ENCODE measurements around the gene UGT2A3. TPM values are rescaled to one million over a fixed set of nuclear protein-coding genes. Genes with fewer than 3 reads are reported as not detected.

UGT2A3 gene
- total RNA-seq, 2 experiments from 2014 or later, result not detected

GRCh38 chr4:68909385-68909784 lies 42.2 kb downstream of the UGT2A3 start:
- H3K4me2 ChIP-seq (ENCODE audit: low read length), result no peak overlapping the region
- no peaks in the 10 kb centered on the region for H3K36me3 ChIP-seq (ENCODE audit: insufficient read depth, low read length)
- intact Hi-C loops (cut with micrococcal nuclease; ENCODE audit: unreplicated experiment), result no loop called here
- no peaks in the 10 kb centered on the region for H3K9me3 ChIP-seq (ENCODE audit: low read length)
- no peak overlapping the region for H2AFZ ChIP-seq (ENCODE audit: low read length)
- H3K9me2 ChIP-seq (ENCODE audit: insufficient read depth, low read length), result no peaks in the 10 kb centered on the region
- no peaks in the 10 kb centered on the region for H3K4me1 ChIP-seq (ENCODE audit: insufficient read depth, low read length, poor library complexity, severe bottlenecking)
- ChIA-PET POLR2A (no interaction called here), CTCF (ENCODE audit: unreplicated experiment) (no interaction called here)
- BruUV-seq (replicated peaks), result no TSS peak
- TF ChIP-seq CTCF (conservative IDR thresholded peaks at IDR 0.05; ENCODE audit: low read length) (no peak), EZH2phosphoT487 (IDR thresholded peaks at IDR 0.05; ENCODE audit: borderline replicate concordance, low read depth, low read length) (no peak)
- no peak overlapping the region for H3K27ac ChIP-seq (ENCODE audit: low read depth, low read length, poor library complexity, severe bottlenecking)
- no peak for DNase-seq (ENCODE audit: low spot score)
- H3K79me2 ChIP-seq (ENCODE audit: insufficient read depth, low read depth, low read length), result no peaks in the 10 kb centered on the region
- no peaks in the 10 kb centered on the region for H4K20me1 ChIP-seq (ENCODE audit: insufficient read depth, low read length)
- H3K4me3 ChIP-seq (ENCODE audit: low read depth, low read length, poor library complexity, severe bottlenecking), result no peak overlapping the region

DNA sequence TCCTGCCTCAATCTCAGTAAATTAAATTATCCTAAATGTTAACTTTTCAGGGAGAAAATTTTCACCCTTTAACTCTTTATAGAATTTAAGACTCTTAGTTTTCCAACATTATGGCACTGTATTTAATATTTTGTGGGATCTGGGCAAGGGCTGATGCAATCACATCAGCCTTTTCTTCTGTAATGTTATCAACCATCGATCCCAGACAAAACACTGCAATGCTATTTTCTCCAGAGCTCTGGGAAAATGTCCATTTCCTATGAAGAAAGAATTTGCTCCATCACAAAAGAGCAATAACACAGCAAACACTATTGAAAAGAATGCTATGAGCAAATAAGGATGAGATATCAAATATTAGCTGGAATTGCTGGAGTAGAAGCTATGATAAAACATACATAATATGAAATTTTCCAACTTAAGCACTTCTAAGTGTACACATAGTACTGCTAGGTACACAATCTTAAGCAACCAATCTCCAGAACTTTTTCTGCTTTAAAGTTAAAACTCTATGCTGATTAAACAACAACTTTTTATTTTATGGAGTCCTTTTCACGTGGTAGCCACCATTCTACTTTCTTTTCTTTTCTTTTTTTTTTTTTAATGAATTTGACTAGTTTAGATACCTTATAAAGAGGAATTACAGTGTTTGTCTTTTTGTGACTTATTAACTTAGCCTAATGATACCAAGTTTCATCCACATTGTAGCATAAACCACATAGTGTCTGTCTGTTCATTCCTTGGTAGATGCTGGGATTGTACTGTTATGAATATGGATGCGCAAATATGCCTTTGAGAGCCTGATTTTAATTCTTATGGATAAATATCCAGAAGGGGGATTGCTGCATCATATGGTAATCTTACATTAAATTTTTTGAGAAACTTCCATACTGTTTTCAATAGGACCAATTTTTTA lies 43.6 kb downstream of the UGT2A3 start:
- no peaks in the 10 kb centered on the region for H4K20me1 ChIP-seq (ENCODE audit: insufficient read depth, low read length)
- no peak overlapping the region for H3K4me2 ChIP-seq (ENCODE audit: low read length)
- ChIA-PET CTCF (ENCODE audit: unreplicated experiment) (no interaction called here), POLR2A (no interaction called here)
- no peaks in the 10 kb centered on the region for H3K9me2 ChIP-seq (ENCODE audit: insufficient read depth, low read length)
- BruUV-seq (replicated peaks), result no TSS peak
- H3K9me3 ChIP-seq (ENCODE audit: low read length), result no peaks in the 10 kb centered on the region
- H3K79me2 ChIP-seq (ENCODE audit: insufficient read depth, low read depth, low read length), result no peaks in the 10 kb centered on the region
- H3K4me1 ChIP-seq (ENCODE audit: insufficient read depth, low read length, poor library complexity, severe bottlenecking), result no peaks in the 10 kb centered on the region
- DNase-seq (ENCODE audit: low spot score), result no peak
- no peak overlapping the region for H3K27ac ChIP-seq (ENCODE audit: low read depth, low read length, poor library complexity, severe bottlenecking)
- H3K4me3 ChIP-seq (ENCODE audit: low read depth, low read length, poor library complexity, severe bottlenecking), result no peak overlapping the region
- no peak overlapping the region for H2AFZ ChIP-seq (ENCODE audit: low read length)
- no peaks in the 10 kb centered on the region for H3K36me3 ChIP-seq (ENCODE audit: insufficient read depth, low read length)
- no peak for TF ChIP-seq EZH2phosphoT487 (IDR thresholded peaks at IDR 0.05; ENCODE audit: borderline replicate concordance, low read depth, low read length)
- no peak for TF ChIP-seq CTCF (conservative IDR thresholded peaks at IDR 0.05; ENCODE audit: low read length)
- intact Hi-C loops (cut with micrococcal nuclease; ENCODE audit: unreplicated experiment), result no loop called here

GRCh38 chr4:68907245-68907644 lies 44.4 kb downstream of the UGT2A3 start:
- H4K20me1 ChIP-seq (ENCODE audit: insufficient read depth, low read length), result no peaks in the 10 kb centered on the region
- H2AFZ ChIP-seq (ENCODE audit: low read length), result no peak overlapping the region
- H3K9me3 ChIP-seq (ENCODE audit: low read length), result no peaks in the 10 kb centered on the region
- H3K9me2 ChIP-seq (ENCODE audit: insufficient read depth, low read length), result no peaks in the 10 kb centered on the region
- intact Hi-C loops (cut with micrococcal nuclease; ENCODE audit: unreplicated experiment), result no loop called here
- H3K4me3 ChIP-seq (ENCODE audit: low read depth, low read length, poor library complexity, severe bottlenecking), result no peak overlapping the region
- H3K4me1 ChIP-seq (ENCODE audit: insufficient read depth, low read length, poor library complexity, severe bottlenecking), result no peaks in the 10 kb centered on the region
- CTCF ChIA-PET (ENCODE audit: unreplicated experiment), result no interaction called here
- H3K36me3 ChIP-seq (ENCODE audit: insufficient read depth, low read length), result no peaks in the 10 kb centered on the region
- POLR2A ChIA-PET, result no interaction called here
- TF ChIP-seq EZH2phosphoT487 (IDR thresholded peaks at IDR 0.05; ENCODE audit: borderline replicate concordance, low read depth, low read length), result no peak
- no peak for TF ChIP-seq CTCF (conservative IDR thresholded peaks at IDR 0.05; ENCODE audit: low read length)
- no peak overlapping the region for H3K27ac ChIP-seq (ENCODE audit: low read depth, low read length, poor library complexity, severe bottlenecking)
- DNase-seq (ENCODE audit: low spot score), result no peak
- no peaks in the 10 kb centered on the region for H3K79me2 ChIP-seq (ENCODE audit: insufficient read depth, low read depth, low read length)
- H3K4me2 ChIP-seq (ENCODE audit: low read length), result no peak overlapping the region
- BruUV-seq (replicated peaks), result no TSS peak

Measured in OCI-LY7 (cell line).